Measurements from ENCODE around the gene SLC25A33. TPM values are rescaled to one million over a fixed set of nuclear protein-coding genes. Genes with fewer than 3 reads are reported as not detected.

Gene SLC25A33
- total and polyA plus RNA-seq, 2 donors = 4.6 to 5.8 TPM

DNA sequence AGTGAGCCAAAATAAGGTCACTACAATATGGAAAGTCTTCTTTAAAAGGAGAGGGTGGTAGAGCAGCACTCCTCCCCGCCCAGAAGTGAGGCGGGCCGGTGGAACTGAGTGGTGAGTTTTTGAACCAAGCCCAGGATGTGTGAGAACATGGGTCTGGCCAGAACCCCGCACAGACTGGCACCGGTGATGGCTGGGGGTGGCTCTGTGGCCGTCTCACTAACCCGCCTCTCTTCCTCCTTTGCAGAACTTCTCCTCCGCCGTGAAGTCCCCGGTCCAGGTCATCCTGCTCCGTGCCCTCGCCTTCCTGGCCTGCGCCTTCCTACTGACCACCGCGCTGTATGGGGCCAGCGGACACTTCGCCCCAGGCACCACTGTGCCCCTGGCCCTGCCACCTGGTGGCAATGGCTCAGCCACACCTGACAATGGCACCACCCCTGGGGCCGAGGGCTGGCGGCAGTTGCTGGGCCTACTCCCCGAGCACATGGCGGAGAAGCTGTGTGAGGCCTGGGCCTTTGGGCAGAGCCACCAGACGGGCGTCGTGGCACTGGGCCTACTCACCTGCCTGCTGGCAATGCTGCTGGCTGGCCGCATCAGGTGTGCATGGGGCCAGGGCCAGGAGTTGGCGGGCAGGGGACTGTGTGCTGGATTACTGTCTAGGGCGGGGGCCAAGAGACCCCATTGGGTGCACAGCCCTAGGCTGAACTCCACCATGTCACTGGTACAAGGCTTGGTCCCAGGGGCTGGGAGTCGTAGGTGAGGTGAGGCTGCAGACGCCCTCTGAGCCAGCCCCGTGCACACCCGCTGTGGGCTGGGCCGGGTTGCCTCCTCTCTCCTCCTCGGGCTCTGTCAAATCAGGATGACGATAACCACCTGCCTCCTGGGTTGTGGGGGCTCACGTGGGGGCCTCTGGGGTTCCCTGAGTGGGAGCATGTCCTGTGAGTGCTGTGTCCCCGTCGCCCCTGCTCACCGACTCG, 61.9 kb downstream of the SLC25A33 start:
- DNase-seq (ENCODE audit: low read depth in 6 of 9, low spot score in 9 of 9) = no peak
- WGBS = 98% methylated on average over 39 of the region's 39 CpGs

DNA sequence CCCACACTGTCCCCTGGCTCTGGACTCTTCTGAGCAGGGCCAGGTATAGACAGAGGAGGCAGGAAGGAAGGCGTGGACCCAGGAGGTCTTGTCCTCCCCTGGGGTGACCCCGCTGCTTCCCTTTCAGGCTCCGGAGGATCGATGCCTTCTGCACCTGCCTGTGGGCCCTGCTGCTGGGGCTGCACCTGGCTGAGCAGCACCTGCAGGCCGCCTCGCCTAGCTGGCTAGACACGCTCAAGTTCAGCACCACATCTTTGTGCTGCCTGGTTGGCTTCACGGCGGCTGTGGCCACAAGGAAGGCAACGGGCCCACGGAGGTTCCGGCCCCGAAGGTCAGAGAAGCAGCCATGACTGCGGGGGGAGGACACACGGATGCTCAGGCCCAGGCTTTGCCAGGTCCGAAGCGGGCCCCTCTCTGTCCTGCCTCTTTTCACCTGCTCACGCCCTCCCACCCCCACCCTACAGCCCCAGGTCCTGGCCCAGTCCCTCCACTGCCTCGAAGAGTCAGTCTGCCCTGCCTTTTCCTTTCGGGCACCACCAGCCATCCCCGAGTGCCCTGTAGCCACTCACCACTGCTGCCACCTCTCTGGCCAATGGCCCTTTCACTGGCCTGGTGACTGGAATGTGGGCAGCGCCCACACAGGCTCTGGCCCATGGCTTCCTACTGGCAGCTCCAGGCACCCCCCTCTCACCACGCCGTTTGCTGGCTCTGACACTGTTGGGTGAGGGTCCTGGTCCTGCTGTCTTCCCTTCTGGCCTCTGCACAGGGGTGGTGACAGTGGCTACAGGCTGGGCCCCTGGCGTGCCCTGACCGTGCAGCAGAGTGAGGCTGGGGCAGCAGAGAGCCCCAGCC, 62.9 kb downstream of the SLC25A33 start:
- no peak overlapping the region for H3K27ac ChIP-seq (ENCODE audit: low read depth in 1 of 2, low read length in 1 of 2)
- H3K9me3 ChIP-seq (ENCODE audit: control insufficient read depth in 2 of 2, insufficient read depth in 1 of 2, low read length in 1 of 2) = no peaks in the 10 kb centered on the region
- H3K36me3 ChIP-seq (ENCODE audit: control insufficient read depth in 2 of 2, insufficient read depth in 2 of 2, low read length in 1 of 2) = peaks cover 59 to 67% of the 10 kb centered on the region in 2 donors
- H3K4me1 ChIP-seq (ENCODE audit: control insufficient read depth in 2 of 2, insufficient read depth in 2 of 2, low read length in 2 of 2) = peaks cover 0 to 4% of the 10 kb centered on the region in 2 donors
- no peak for DNase-seq (ENCODE audit: low read depth in 6 of 9, low spot score in 9 of 9)
- no peaks in the 10 kb centered on the region for H3K27me3 ChIP-seq (ENCODE audit: control insufficient read depth in 2 of 2, insufficient read depth in 1 of 2, low read length in 1 of 2)
- 98% methylated on average over 26 of the region's 26 CpGs for WGBS
- no peak overlapping the region for H3K4me3 ChIP-seq (ENCODE audit: low read length in 2 of 2)

More for the DNA sequence above, 61.9 kb downstream of the SLC25A33 start:
- Histone ChIP-seq H3K27me3 (ENCODE audit: control insufficient read depth in 2 of 2, insufficient read depth in 1 of 2, low read length in 1 of 2) (no peaks in the 10 kb centered on the region), H3K4me1 (ENCODE audit: control insufficient read depth in 2 of 2, insufficient read depth in 2 of 2, low read length in 2 of 2) (peaks cover 0 to 4% of the 10 kb centered on the region in 2 donors), H3K36me3 (ENCODE audit: control insufficient read depth in 2 of 2, insufficient read depth in 2 of 2, low read length in 1 of 2) (peaks cover 61 to 73% of the 10 kb centered on the region in 2 donors), H3K4me3 (ENCODE audit: low read length in 2 of 2) (no peak overlapping the region), H3K27ac (ENCODE audit: low read depth in 1 of 2, low read length in 1 of 2) (no peak overlapping the region), H3K9me3 (ENCODE audit: control insufficient read depth in 2 of 2, insufficient read depth in 1 of 2, low read length in 1 of 2) (no peaks in the 10 kb centered on the region)

DNA sequence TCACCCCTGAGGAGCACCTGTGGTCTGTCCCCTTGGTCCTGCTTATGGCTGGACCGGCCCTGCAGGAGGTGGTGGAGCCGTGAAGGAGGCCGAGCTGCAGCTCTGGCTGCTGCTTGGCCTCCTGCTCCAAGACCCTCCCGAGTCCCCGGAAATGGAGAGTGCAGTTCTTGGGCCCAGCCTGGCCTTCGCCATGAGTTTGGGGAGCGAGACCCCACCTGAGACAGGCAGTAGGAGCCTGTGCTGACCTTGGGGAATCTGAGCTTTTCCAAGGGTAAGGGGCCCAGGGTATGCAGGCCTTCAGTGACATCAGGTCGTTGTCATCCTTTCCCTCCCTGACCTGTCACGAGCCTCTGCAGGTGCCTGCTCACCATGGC, 63.5 kb downstream of the SLC25A33 start:
- H3K4me3 ChIP-seq (ENCODE audit: low read length in 2 of 2) = no peak overlapping the region
- WGBS = 97% methylated on average over 9 of the region's 9 CpGs
- no peaks in the 10 kb centered on the region for H3K27me3 ChIP-seq (ENCODE audit: control insufficient read depth in 2 of 2, insufficient read depth in 1 of 2, low read length in 1 of 2)
- peaks cover 0 to 4% of the 10 kb centered on the region in 2 donors for H3K4me1 ChIP-seq (ENCODE audit: control insufficient read depth in 2 of 2, insufficient read depth in 2 of 2, low read length in 2 of 2)
- DNase-seq (ENCODE audit: low read depth in 6 of 9, low spot score in 9 of 9) = no peak
- no peaks in the 10 kb centered on the region for H3K9me3 ChIP-seq (ENCODE audit: control insufficient read depth in 2 of 2, insufficient read depth in 1 of 2, low read length in 1 of 2)
- H3K27ac ChIP-seq (ENCODE audit: low read depth in 1 of 2, low read length in 1 of 2) = no peak overlapping the region
- H3K36me3 ChIP-seq (ENCODE audit: control insufficient read depth in 2 of 2, insufficient read depth in 2 of 2, low read length in 1 of 2) = peaks cover 56 to 66% of the 10 kb centered on the region in 2 donors

DNA sequence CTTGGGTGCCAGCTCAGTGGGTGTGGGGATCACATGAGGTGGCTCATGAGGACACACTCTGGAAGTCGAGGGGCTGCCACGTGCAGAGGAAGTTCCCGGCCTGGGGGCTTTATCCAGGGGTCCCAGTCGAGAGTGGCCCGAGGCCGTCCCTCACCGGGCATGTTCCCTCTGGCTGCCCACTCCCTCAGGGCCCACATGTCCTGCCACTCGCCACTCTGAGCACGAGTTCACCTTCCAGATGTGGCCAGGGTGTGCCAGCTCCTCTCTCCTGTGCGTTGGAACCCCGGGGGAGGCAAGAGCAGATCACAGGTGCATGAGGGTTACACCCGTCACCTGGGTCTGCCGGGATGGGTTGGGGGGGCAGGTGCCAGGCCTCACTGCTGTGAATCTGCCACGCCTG, 64.0 kb downstream of the SLC25A33 start:
- no peaks in the 10 kb centered on the region for H3K27me3 ChIP-seq (ENCODE audit: control insufficient read depth in 2 of 2, insufficient read depth in 1 of 2, low read length in 1 of 2)
- H3K36me3 ChIP-seq (ENCODE audit: control insufficient read depth in 2 of 2, insufficient read depth in 2 of 2, low read length in 1 of 2) = peaks cover 57 to 65% of the 10 kb centered on the region in 2 donors
- no peak overlapping the region for H3K4me3 ChIP-seq (ENCODE audit: low read length in 2 of 2)
- no peak overlapping the region for H3K27ac ChIP-seq (ENCODE audit: low read depth in 1 of 2, low read length in 1 of 2)
- no peaks in the 10 kb centered on the region for H3K9me3 ChIP-seq (ENCODE audit: control insufficient read depth in 2 of 2, insufficient read depth in 1 of 2, low read length in 1 of 2)
- 97% methylated on average over 14 of the region's 14 CpGs for WGBS
- DNase-seq (ENCODE audit: low read depth in 6 of 9, low spot score in 9 of 9) = no peak
- H3K4me1 ChIP-seq (ENCODE audit: control insufficient read depth in 2 of 2, insufficient read depth in 2 of 2, low read length in 2 of 2) = peaks cover 0 to 4% of the 10 kb centered on the region in 2 donors

DNA sequence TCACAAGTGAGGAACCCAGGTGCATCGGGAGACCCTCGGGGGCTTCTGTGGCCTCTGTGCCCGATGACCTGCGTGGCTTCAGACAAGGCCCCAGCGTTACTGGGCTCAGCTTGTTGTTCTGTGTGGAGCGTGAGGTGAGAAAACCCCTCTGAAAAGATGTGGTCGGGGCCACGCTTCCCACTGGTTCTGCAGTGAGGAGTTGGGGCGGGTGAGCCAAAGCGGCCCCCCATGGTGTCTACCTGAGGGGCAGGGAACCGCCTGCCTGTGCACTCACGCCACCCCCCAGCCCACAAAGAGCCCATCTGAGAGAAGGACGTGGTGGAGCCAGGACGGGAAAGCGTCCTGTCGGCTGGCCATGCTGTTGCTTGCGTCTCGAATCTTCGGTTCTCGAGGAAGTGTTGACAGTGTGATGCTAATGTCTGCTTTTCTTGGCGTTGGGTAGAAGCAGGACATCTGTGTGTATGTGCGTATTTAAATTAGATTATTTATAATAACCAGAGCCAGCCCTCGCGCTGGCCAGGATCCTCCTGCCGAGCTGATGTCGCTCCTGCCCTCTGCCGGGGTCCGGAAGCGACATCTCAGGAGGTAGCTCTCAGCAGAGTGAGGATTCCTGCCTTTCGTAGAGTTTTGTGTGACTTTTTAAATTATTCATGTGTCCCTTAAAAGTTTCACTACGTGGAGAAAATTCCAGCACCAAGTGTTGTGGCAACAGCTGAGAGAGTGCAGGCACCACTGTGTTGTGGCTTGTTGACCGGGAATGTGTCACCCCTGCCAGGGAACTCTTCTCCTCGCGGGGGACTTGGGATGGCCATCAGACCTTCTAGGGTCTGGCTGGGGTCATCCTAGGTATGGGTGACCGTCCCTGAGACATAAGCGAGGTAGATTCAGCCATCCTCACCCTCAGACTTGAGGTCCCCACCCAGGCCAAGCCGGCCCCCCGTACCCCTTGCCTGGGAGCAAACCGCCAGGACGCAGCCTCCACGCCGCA, 64.8 kb downstream of the SLC25A33 start:
- Histone ChIP-seq H3K4me1 (ENCODE audit: control insufficient read depth in 2 of 2, insufficient read depth in 2 of 2, low read length in 2 of 2) (peaks cover 0 to 4% of the 10 kb centered on the region in 2 donors), H3K36me3 (ENCODE audit: control insufficient read depth in 2 of 2, insufficient read depth in 2 of 2, low read length in 1 of 2) (peaks cover 61 to 68% of the 10 kb centered on the region in 2 donors), H3K4me3 (ENCODE audit: low read length in 2 of 2) (no peak overlapping the region), H3K27me3 (ENCODE audit: control insufficient read depth in 2 of 2, insufficient read depth in 1 of 2, low read length in 1 of 2) (no peaks in the 10 kb centered on the region), H3K27ac (ENCODE audit: low read depth in 1 of 2, low read length in 1 of 2) (no peak overlapping the region), H3K9me3 (ENCODE audit: control insufficient read depth in 2 of 2, insufficient read depth in 1 of 2, low read length in 1 of 2) (no peaks in the 10 kb centered on the region)
- 98% methylated on average over 42 of the region's 42 CpGs for WGBS
- no peak for DNase-seq (ENCODE audit: low read depth in 6 of 9, low spot score in 9 of 9)

DNA sequence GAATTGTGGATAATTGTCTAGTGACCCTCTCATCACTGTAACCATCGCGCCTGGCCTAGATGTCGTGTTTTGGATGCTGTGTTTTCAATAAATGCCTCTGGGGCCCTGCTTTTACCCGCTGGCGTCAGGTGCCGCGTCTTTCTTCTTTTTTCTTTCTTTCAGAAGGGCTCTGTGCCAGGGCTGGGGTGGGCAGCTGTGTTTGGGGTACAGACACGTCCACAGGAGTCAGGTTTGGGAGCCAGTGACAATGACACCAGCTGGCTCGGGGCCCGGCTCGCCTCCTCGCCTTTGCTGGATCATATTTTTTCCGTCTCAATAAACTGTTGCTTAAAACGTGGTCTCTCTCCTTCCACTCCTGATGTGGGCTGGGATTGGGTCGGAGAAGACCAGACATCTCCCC, 65.6 kb downstream of the SLC25A33 start:
- no peaks in the 10 kb centered on the region for H3K9me3 ChIP-seq (ENCODE audit: control insufficient read depth in 2 of 2, insufficient read depth in 1 of 2, low read length in 1 of 2)
- peaks cover 0 to 4% of the 10 kb centered on the region in 2 donors for H3K4me1 ChIP-seq (ENCODE audit: control insufficient read depth in 2 of 2, insufficient read depth in 2 of 2, low read length in 2 of 2)
- WGBS = 96% methylated on average over 15 of the region's 15 CpGs
- peaks cover 63 to 74% of the 10 kb centered on the region in 2 donors for H3K36me3 ChIP-seq (ENCODE audit: control insufficient read depth in 2 of 2, insufficient read depth in 2 of 2, low read length in 1 of 2)
- H3K4me3 ChIP-seq (ENCODE audit: low read length in 2 of 2) = no peak overlapping the region
- no peak overlapping the region for H3K27ac ChIP-seq (ENCODE audit: low read depth in 1 of 2, low read length in 1 of 2)
- H3K27me3 ChIP-seq (ENCODE audit: control insufficient read depth in 2 of 2, insufficient read depth in 1 of 2, low read length in 1 of 2) = no peaks in the 10 kb centered on the region
- DNase-seq (ENCODE audit: low read depth in 6 of 9, low spot score in 9 of 9) = no peak

DNA sequence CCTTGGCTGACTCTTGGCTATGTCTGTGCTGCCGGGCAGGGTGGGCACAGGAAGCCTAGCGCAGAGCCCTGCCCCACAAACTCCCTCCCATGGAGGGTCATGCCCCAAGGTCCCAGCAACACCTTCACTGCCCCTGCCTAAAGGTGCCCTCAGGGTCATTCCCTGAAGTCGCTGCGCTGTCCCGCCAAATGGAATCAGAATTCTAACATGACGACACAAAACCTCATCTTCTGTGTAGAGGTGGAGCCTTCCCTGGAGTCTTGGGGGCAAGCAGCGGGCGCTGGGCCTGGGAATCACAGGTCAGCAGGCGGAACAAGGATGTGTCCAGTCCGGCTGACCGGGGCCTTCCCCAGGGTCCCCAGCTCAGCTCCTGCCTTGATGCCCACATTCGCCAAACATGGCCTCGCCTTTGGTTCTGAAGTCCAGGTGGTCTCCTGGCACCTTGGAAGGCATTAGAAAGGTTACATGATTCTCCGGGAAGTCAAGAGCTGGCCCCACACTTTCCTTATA, 66.7 kb downstream of the SLC25A33 start:
- peaks cover 57 to 76% of the 10 kb centered on the region in 2 donors for H3K36me3 ChIP-seq (ENCODE audit: control insufficient read depth in 2 of 2, insufficient read depth in 2 of 2, low read length in 1 of 2)
- WGBS = 98% methylated on average over 14 of the region's 14 CpGs
- no peaks in the 10 kb centered on the region for H3K9me3 ChIP-seq (ENCODE audit: control insufficient read depth in 2 of 2, insufficient read depth in 1 of 2, low read length in 1 of 2)
- no peak for DNase-seq (ENCODE audit: low read depth in 6 of 9, low spot score in 9 of 9)
- peaks cover 0 to 4% of the 10 kb centered on the region in 2 donors for H3K4me1 ChIP-seq (ENCODE audit: control insufficient read depth in 2 of 2, insufficient read depth in 2 of 2, low read length in 2 of 2)
- no peaks in the 10 kb centered on the region for H3K27me3 ChIP-seq (ENCODE audit: control insufficient read depth in 2 of 2, insufficient read depth in 1 of 2, low read length in 1 of 2)
- no peak overlapping the region for H3K4me3 ChIP-seq (ENCODE audit: low read length in 2 of 2)
- no peak overlapping the region for H3K27ac ChIP-seq (ENCODE audit: low read depth in 1 of 2, low read length in 1 of 2)

DNA sequence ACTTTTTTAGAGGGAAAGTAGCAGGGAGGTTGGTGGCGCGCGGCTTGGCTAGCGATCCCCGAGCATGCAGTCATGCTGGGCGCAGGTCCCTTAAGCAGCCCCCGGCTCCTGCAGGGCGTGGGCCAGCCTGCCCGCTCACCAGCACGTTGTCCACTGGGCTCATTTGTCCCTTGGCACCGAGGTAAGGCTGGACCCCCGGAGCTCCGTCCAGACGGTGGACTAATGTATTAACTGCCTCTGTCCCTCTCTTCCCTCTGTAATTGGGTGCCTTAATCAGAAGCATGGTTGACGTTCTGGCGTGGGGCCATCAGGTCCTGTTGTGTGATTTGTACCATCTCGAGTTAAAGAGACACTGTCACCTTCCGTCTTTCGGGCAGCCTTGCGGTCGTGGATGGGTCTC, 67.2 kb downstream of the SLC25A33 start:
- peaks cover 54 to 71% of the 10 kb centered on the region in 2 donors for H3K36me3 ChIP-seq (ENCODE audit: control insufficient read depth in 2 of 2, insufficient read depth in 2 of 2, low read length in 1 of 2)
- H3K4me3 ChIP-seq (ENCODE audit: low read length in 2 of 2) = no peak overlapping the region
- peaks cover 0 to 4% of the 10 kb centered on the region in 2 donors for H3K4me1 ChIP-seq (ENCODE audit: control insufficient read depth in 2 of 2, insufficient read depth in 2 of 2, low read length in 2 of 2)
- H3K27me3 ChIP-seq (ENCODE audit: control insufficient read depth in 2 of 2, insufficient read depth in 1 of 2, low read length in 1 of 2) = no peaks in the 10 kb centered on the region
- H3K9me3 ChIP-seq (ENCODE audit: control insufficient read depth in 2 of 2, insufficient read depth in 1 of 2, low read length in 1 of 2) = no peaks in the 10 kb centered on the region
- WGBS = 99% methylated on average over 21 of the region's 21 CpGs
- no peak for DNase-seq (ENCODE audit: low read depth in 6 of 9, low spot score in 9 of 9)
- no peak overlapping the region for H3K27ac ChIP-seq (ENCODE audit: low read depth in 1 of 2, low read length in 1 of 2)
